K562 (cell line): Measurements from ENCODE around the gene FADS6. TPM values are rescaled to one million over a fixed set of nuclear protein-coding genes. Genes with fewer than 3 reads are reported as not detected.

ENCODE experiments used
- ATAC-seq: fragments of 200-7000 bp; cut with Tn5 transposase; 3 replicates; pipeline ENCODE4 v1.9.1; 2020; ENCODE audit warnings: moderate library complexity
- BruUV-seq: library from RNA; stranded (reverse); fragments of 400-500 nt; replicated peaks from 2 replicates; lab custom pipeline; 2021; lab: Mats Ljungman, UMichigan
- CTCF ChIA-PET: fragments of 300-600 bp; formaldehyde crosslinking; extraction: SDS; loops from one replicate; lab custom pipeline; 2021; ENCODE audit warnings: low intra/inter-chr PET ratio; lab: Yijun Ruan, JAX
- POLR2A ChIA-PET: fragments of 300-600, 350-650 bp; sonication (Branson Sonifier 250); formaldehyde crosslinking; extraction: SDS; loops from one replicate; lab custom pipeline; 2021; ENCODE audit warnings: antibody characterized with exemption, inconsistent platforms; lab: Yijun Ruan, JAX
- DNase-seq, 4 experiments: peaks; one replicate each; pipeline versions ENCODE4 v3.0.0 to v3.0.0-alpha.2; 2011 to 2018; ENCODE audit warnings: low spot score in 3 of 4, mixed read lengths in 3 of 4; ENCODE audit errors: extremely low read depth in 1 of 4
- FAIRE-seq: peaks from 2 replicates; lab custom pipeline; 2011; peaks lifted over from hg19 to GRCh38; lab: Jason Lieb, UNC
- H2AFZ ChIP-seq: 2 replicates; pipeline ENCODE4 v1.6.0; 2011; ENCODE audit warnings: low read depth, low read length, control low read depth, inconsistent platforms
- H3K27ac ChIP-seq: fragments of 200-600 bp; 3 replicates; pipeline ENCODE4 v1.8.0; 2011; ENCODE audit warnings: low read depth, mild to moderate bottlenecking, control low read depth, inconsistent platforms, low read length, moderate library complexity, mixed read lengths; ENCODE audit errors: extremely low read depth
- H3K27me3 ChIP-seq, 2 experiments: fragments of 300-600 bp in 1 of 2; 2 replicates in 1 of 2; 3 replicates in 1 of 2; pipeline versions ENCODE4 v1.6.0 to v1.8.0; 2011; ENCODE audit warnings: inconsistent platforms in 2 of 2, low read length in 2 of 2, mild to moderate bottlenecking in 1 of 2, mixed read lengths in 1 of 2, moderate library complexity in 1 of 2; ENCODE audit not compliant: control insufficient read depth in 2 of 2, insufficient read depth in 2 of 2
- H3K36me3 ChIP-seq: fragments of 300-600 bp; 3 replicates; pipeline ENCODE4 v1.8.0; 2011; ENCODE audit warnings: mild to moderate bottlenecking, low read length, inconsistent platforms; ENCODE audit not compliant: control insufficient read depth, insufficient read depth
- H3K4me1 ChIP-seq, 2 experiments: fragments of 200-600 bp in 1 of 2; replicated peaks in 1 of 2; 2 replicates in 1 of 2; 3 replicates in 1 of 2; pipeline versions ENCODE4 v1.5.1 to v1.8.0; 2011; ENCODE audit warnings: inconsistent platforms in 2 of 2, low read length in 2 of 2, mild to moderate bottlenecking in 1 of 2, mixed read lengths in 1 of 2, moderate library complexity in 1 of 2; ENCODE audit not compliant: control insufficient read depth in 2 of 2, insufficient read depth in 2 of 2
- H3K4me2 ChIP-seq: 2 replicates; pipeline ENCODE4 v1.6.1; 2011; ENCODE audit warnings: low read length, control low read depth, inconsistent platforms, mixed read lengths; ENCODE audit not compliant: insufficient read depth
- H3K4me3 ChIP-seq: fragments of 200-600 bp; sonication (generic), shearing (Covaris generic); 2 replicates; pipeline ENCODE4 v1.5.1; 2016; ENCODE audit warnings: control low read depth, inconsistent platforms
- H3K79me2 ChIP-seq: fragments of 200-600 bp; 3 replicates; pipeline ENCODE4 v1.8.0; 2011; ENCODE audit warnings: low read length, inconsistent platforms; ENCODE audit not compliant: control insufficient read depth, insufficient read depth
- H3K9ac ChIP-seq, 2 experiments: 2 replicates each; pipeline versions ENCODE4 v1.6.0 to v1.6.1; 2011; ENCODE audit warnings: low read depth in 2 of 2, low read length in 2 of 2, control low read depth in 1 of 2, inconsistent platforms in 1 of 2, mild to moderate bottlenecking in 1 of 2, mixed read lengths in 1 of 2; ENCODE audit not compliant: insufficient read depth in 1 of 2
- H3K9me1 ChIP-seq: one replicate; pipeline ENCODE4 v1.6.0; 2011; ENCODE audit warnings: inconsistent platforms, mild to moderate bottlenecking, low read length, moderate library complexity; ENCODE audit not compliant: control insufficient read depth, insufficient read depth
- H3K9me3 ChIP-seq: replicated peaks from 2 replicates; pipeline ENCODE4 v1.5.1; 2011; ENCODE audit warnings: low read depth, low read length, inconsistent platforms; ENCODE audit not compliant: control insufficient read depth, insufficient read depth
- H4K20me1 ChIP-seq: replicated peaks from 2 replicates; pipeline ENCODE4 v1.6.1; 2011; ENCODE audit warnings: low read length, inconsistent platforms, mixed read lengths; ENCODE audit not compliant: control insufficient read depth, insufficient read depth
- CBFA2T3 ChIP-seq: fragments of 450-650 bp; IDR thresholded peaks from 2 replicates; pipeline ENCODE4 v1.6.1; 2017
- DNMT1 ChIP-seq: fragments of 450-650 bp; IDR thresholded peaks from 2 replicates; pipeline ENCODE4 v1.6.1; 2016; ENCODE audit warnings: antibody characterized with exemption, mild to moderate bottlenecking
- ELF2 ChIP-seq: fragments of 250-450 bp; sonication (Bioruptor Pico); IDR thresholded peaks from 2 replicates; pipeline ENCODE4 v1.5.0; 2021; ENCODE audit warnings: mild to moderate bottlenecking
- ESRRA ChIP-seq: fragments of 450-650 bp; IDR thresholded peaks from 2 replicates; pipeline ENCODE4 v1.6.1; 2014; ENCODE audit warnings: low read depth, mild to moderate bottlenecking, moderate library complexity, borderline replicate concordance
- FUS ChIP-seq: fragments of 200-400 bp; formaldehyde crosslinking; optimal IDR thresholded peaks from 2 replicates; pipeline ENCODE3; 2017; ENCODE audit warnings: low read depth, low read length
- GATAD2A ChIP-seq: fragments of 450-650 bp; IDR thresholded peaks from 2 replicates; pipeline ENCODE4 v1.6.1; 2017
- GTF2B ChIP-seq: IDR thresholded peaks from 2 replicates; pipeline ENCODE4 v1.6.1; 2011; ENCODE audit not compliant: insufficient read length; ENCODE audit errors: extremely low read depth
- HDAC8 ChIP-seq: fragments of 450-650 bp; IDR thresholded peaks from 2 replicates; pipeline ENCODE4 v1.6.1; 2016; ENCODE audit warnings: mild to moderate bottlenecking, missing genetic modification characterization, moderate library complexity, missing compliant biosample characterization
- HMG20B ChIP-seq: fragments of 250-450 bp; sonication (Bioruptor Pico); IDR thresholded peaks from 2 replicates; pipeline ENCODE4 v1.5.0; 2021; ENCODE audit warnings: mild to moderate bottlenecking
- HMGN3 ChIP-seq: IDR thresholded peaks from 2 replicates; pipeline ENCODE4 v1.6.1; 2011; ENCODE audit warnings: borderline replicate concordance, low read depth, mild to moderate bottlenecking, mixed read lengths, low read length; ENCODE audit not compliant: insufficient read length; ENCODE audit errors: extremely low read depth
- HNRNPH1 ChIP-seq: fragments of 200-400 bp; formaldehyde crosslinking; optimal IDR thresholded peaks from 2 replicates; pipeline ENCODE3; 2017; ENCODE audit warnings: low read depth, mild to moderate bottlenecking, low read length, moderate library complexity
- IRF2 ChIP-seq: sonication (generic); formaldehyde crosslinking; IDR thresholded peaks from 2 replicates; pipeline ENCODE4 v1.8.1; 2022; ENCODE audit warnings: mild to moderate bottlenecking, missing genetic modification reagents
- KHSRP ChIP-seq: fragments of 450-650 bp; IDR thresholded peaks from 2 replicates; pipeline ENCODE4 v1.6.1; 2017
- LARP7 ChIP-seq: fragments of 450-650 bp; IDR thresholded peaks from 2 replicates; pipeline ENCODE4 v1.6.1; 2016
- NCOA4 ChIP-seq: fragments of 450-650 bp; IDR thresholded peaks from 2 replicates; pipeline ENCODE4 v1.6.1; 2018; ENCODE audit warnings: mild to moderate bottlenecking; ENCODE audit not compliant: partially characterized antibody
- NEUROD1 ChIP-seq: fragments of 150-350 bp; IDR thresholded peaks from 2 replicates; pipeline ENCODE4 v1.6.1; 2014; ENCODE audit warnings: borderline replicate concordance, low read length, low read depth; ENCODE audit not compliant: partially characterized antibody
- NFATC3 ChIP-seq: fragments of 450-650 bp; IDR thresholded peaks from 2 replicates; pipeline ENCODE4 v1.6.1; 2017; ENCODE audit warnings: mild to moderate bottlenecking
- PKNOX1 ChIP-seq: fragments of 450-650 bp; IDR thresholded peaks from 2 replicates; pipeline ENCODE4 v1.6.1; 2016
- PRPF4 ChIP-seq: fragments of 200-400 bp; formaldehyde crosslinking; IDR thresholded peaks from one replicate; pipeline ENCODE4 v1.6.1; 2017; ENCODE audit warnings: low read length, low read depth, mild to moderate bottlenecking; ENCODE audit not compliant: insufficient read depth, poor library complexity, severe bottlenecking
- SMAD3 ChIP-seq: fragments of 450-650 bp; formaldehyde crosslinking; conservative IDR thresholded peaks from 2 replicates; pipeline ENCODE4 v1.4.0; 2020; ENCODE audit warnings: mild to moderate bottlenecking
- U2AF1 ChIP-seq: fragments of 200-400 bp; formaldehyde crosslinking; optimal IDR thresholded peaks from 2 replicates; pipeline ENCODE3; 2017; ENCODE audit warnings: mild to moderate bottlenecking, low read depth, low read length, moderate library complexity
- ZFP30 ChIP-seq: fragments of 250-450 bp; sonication (Bioruptor Pico); IDR thresholded peaks from 2 replicates; pipeline ENCODE4 v1.8.0; 2022; ENCODE audit warnings: moderate library complexity, mild to moderate bottlenecking, inconsistent platforms, borderline replicate concordance
- ZNF217 ChIP-seq: sonication (generic); formaldehyde crosslinking; IDR thresholded peaks from 2 replicates; pipeline ENCODE4 v1.8.0; 2022; ENCODE audit warnings: mild to moderate bottlenecking, missing genetic modification reagents
- ZNF584 ChIP-seq: fragments of 200-800 bp; sonication (Bioruptor generic); IDR thresholded peaks from 2 replicates; pipeline ENCODE4 v1.6.1; 2016; ENCODE audit warnings: low read depth, mild to moderate bottlenecking, missing genetic modification characterization, missing compliant biosample characterization
- WGBS: fragments of 100-300 bp; shearing (Covaris generic); methylation state at CpG from one replicate; pipeline ENCODE4 v1.1.6; 2016; ENCODE audit warnings: low coverage, mixed read lengths; ENCODE audit not compliant: insufficient coverage; ENCODE audit errors: missing lambda C conversion rate; 5-methylcytosine and 5-hydroxymethylcytosine counted together
- in situ Hi-C: fragments of 300-500 bp; cut with MboI; formaldehyde crosslinking; loops from 4 replicates; pipeline ENCODE4 v1.15.0; 2018; ENCODE audit warnings: inconsistent platforms, mixed read lengths
- intact Hi-C: fragments of 100-400 bp; cut with micrococcal nuclease; formaldehyde crosslinking; loops from 2 replicates; pipeline ENCODE4 v1.14.2; 2022
- polyA plus RNA-seq, 8 experiments: library from polyadenylated mRNA; depleted of rRNA in 4 of 8; stranded (reverse) in 5 of 8; unstranded in 3 of 8; fragments of >200 nt; fragmentation: Nextera tagmentation in 2 of 8; fragmentation: Illumina TruSeq in 1 of 8; extraction: Ambion mirVana in 2 of 8; extraction: Trizol in 1 of 8; gene quantifications; 2 replicates each; pipeline versions ENCODE4 v1.2.1 to v1.2.3, GENCODE V29; 2011 to 2014; ENCODE audit warnings: inconsistent platforms in 1 of 8, missing spikeins in 1 of 8
- total RNA-seq, 7 experiments: library from RNA; depleted of rRNA in 6 of 7; stranded (reverse); fragments of >200 nt in 6 of 7; fragmentation: Illumina TruSeq in 2 of 7; extraction: Trizol in 2 of 7; gene quantifications; 2 replicates each; pipeline versions ENCODE4 v1.2.1 to v1.2.3, GENCODE V29; 2011 to 2021; ENCODE audit warnings: low replicate concordance in 1 of 7

FADS6 gene
- total and polyA plus RNA-seq, 9 of the 15 experiments (the other 6 are each of a cell fraction or from before 2014, with no cell fraction given) = 0.18 to 0.22 TPM; not detected in 7

- peak overlapping the region; percentile 76 for H3K4me2 ChIP-seq
- peak overlapping the region; percentile 69; the same call in 1 of the 2 replicates for H2AFZ ChIP-seq
- peak overlapping the region; percentile 89 for H3K27ac ChIP-seq
- intact Hi-C loops = loop anchor here (5.0 kb wide), 2 partner anchors 89 to 121 kb away; partner anchors contain the start of gene NHERF1
- H3K4me3 ChIP-seq = no peak overlapping the region
- 0% methylated on average over 12 of the region's 12 CpGs for WGBS
- FAIRE-seq (peak; percentile 100), DNase-seq (peak; percentile 41 to 91 (median 68)), ATAC-seq (peak; percentile 63)
- peaks cover 26% of the 10 kb centered on the region for H3K79me2 ChIP-seq
- H3K9me3 ChIP-seq = no peaks in the 10 kb centered on the region
- no peaks in the 10 kb centered on the region for H3K27me3 ChIP-seq
- ChIA-PET CTCF (no interaction called here), POLR2A (interaction anchor here (0.5 to 1.4 kb wide), 15 partner anchors 9 to 817 kb away, joined by 3 to 6 read pairs (median 3); partner anchors contain the start of genes HID1 and OTOP2)
- peak overlapping the region; percentile 45 to 87 for H3K9ac ChIP-seq
- no peaks in the 10 kb centered on the region for H3K9me1 ChIP-seq
- no peaks in the 10 kb centered on the region; the same call in 1 of the 2 replicates for H4K20me1 ChIP-seq
- peaks cover 50% of the 10 kb centered on the region; the same call in 2 of the 3 replicates for H3K36me3 ChIP-seq
- in situ Hi-C loops = no loop called here
- peaks cover 53 to 74% of the 10 kb centered on the region in 2 experiments for H3K4me1 ChIP-seq
- no TSS peak for BruUV-seq
- TF ChIP-seq ZNF584 (CRISPR knock-in tag) (no peak), CBFA2T3 (peak; percentile 85), HDAC8 (tag) (no peak), ELF2 (no peak), LARP7 (0 out of 2 replicates have a peak, but pooled peaks have one; percentile 73), SMAD3 (peak; percentile 65; the same call in 1 of the 2 replicates), U2AF1 (no peak), NEUROD1 (peak; percentile 48), HMGN3 (no peak), GTF2B (no peak), FUS (no peak), IRF2 (CRISPR knock-in tag) (no peak), HNRNPH1 (no peak), ZFP30 (CRISPR knock-in tag) (no peak), ZNF217 (CRISPR knock-in tag) (no peak), NCOA4 (peak; percentile 55), DNMT1 (no peak), PKNOX1 (peak; percentile 75), ESRRA (peak; percentile 98), NFATC3 (no peak), KHSRP (no peak), GATAD2A (no peak), HMG20B (CRISPR knock-in tag) (no peak), PRPF4 (no peak)
Observed at GRCh38 chr17:74868251-74868907, 25.1 kb downstream of the FADS6 start.
